Measurements from ENCODE around the gene PCDH17.

PCDH17 gene

DNA sequence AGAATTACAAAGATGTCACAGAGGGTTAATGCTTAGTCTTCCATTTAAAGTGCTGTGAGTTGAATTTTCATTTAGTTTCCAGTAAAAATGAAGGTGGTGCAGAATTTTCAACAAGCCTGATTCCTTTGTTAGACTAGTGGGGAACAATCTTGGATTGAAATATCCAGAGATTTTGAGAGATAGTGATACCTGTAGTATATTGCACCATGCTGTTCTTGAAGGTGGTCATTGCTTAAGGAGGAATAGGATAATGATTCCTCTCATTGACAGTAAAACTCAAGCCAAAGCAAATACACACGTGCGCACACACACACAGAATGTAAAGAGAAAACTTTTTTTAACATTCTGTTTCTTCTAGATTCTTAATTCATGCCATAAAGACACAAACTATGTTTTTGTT, 5.3 kb downstream of the PCDH17 start:
- no peak for DNase-seq (ENCODE audit: low read depth in 2 of 2)

GRCh38 chr13:57637515-57637914, 6.0 kb downstream of the PCDH17 start:
- no peak for DNase-seq (ENCODE audit: low read depth in 2 of 2)

DNA sequence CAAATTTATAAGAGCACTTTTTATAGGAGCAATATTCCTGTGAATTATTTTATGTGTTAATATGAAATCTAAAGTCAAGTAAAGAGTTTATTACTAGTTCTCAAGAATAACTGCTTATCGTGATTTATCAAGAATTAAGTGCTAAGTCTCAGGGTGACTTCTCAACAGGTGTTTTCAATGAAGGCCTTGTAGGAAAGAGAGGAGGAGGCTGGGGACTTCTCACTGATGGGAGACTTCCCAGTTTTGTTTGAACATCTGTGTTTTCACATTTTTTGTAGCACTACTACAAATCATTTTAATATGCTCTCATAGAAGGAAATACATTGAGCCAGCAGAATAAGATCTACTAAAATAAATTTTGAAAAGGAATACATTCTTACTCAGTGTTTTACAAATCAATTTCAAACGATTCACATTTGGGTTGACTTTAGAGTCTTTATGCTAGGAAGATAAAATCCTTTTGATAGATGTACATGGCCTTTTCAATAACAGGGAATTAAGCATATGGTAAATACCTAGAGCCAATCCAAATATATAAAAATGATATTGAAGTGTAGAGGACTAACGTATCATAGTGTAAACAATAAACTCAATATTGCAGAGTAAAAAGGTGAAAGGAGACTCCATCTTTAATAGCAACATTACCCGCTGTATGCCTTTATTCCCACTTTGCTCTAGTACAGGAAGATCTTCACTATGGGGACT, 6.8 kb downstream of the PCDH17 start:
- no peak for DNase-seq (ENCODE audit: low read depth in 2 of 2)

- no peak for DNase-seq (ENCODE audit: low read depth in 2 of 2)
Observed at GRCh38 chr13:57640607-57641006, 9.1 kb downstream of the PCDH17 start.

DNA sequence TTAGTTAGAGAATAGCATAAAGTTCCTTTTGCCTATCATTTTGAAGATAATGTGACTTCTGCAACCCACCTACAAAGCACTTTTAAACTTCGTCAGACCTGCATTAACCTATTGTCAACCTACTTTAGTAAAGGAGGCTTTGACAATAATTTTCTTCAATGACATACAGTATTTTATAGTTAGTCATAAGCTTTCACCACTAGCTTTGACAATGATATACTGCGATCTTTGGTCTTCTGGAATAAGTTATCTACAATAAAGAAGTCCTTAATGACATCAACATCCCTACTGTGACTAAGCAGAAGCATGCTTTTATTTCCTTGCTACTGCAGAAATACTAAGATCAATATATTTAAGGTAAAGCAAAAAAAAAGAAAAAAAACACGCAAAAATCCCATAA, 9.5 kb downstream of the PCDH17 start:
- no peak for DNase-seq (ENCODE audit: low read depth in 2 of 2)

- DNase-seq (ENCODE audit: low read depth in 2 of 2) = no peak
Observed at GRCh38 chr13:57644106-57644505, 12.6 kb downstream of the PCDH17 start.

DNA sequence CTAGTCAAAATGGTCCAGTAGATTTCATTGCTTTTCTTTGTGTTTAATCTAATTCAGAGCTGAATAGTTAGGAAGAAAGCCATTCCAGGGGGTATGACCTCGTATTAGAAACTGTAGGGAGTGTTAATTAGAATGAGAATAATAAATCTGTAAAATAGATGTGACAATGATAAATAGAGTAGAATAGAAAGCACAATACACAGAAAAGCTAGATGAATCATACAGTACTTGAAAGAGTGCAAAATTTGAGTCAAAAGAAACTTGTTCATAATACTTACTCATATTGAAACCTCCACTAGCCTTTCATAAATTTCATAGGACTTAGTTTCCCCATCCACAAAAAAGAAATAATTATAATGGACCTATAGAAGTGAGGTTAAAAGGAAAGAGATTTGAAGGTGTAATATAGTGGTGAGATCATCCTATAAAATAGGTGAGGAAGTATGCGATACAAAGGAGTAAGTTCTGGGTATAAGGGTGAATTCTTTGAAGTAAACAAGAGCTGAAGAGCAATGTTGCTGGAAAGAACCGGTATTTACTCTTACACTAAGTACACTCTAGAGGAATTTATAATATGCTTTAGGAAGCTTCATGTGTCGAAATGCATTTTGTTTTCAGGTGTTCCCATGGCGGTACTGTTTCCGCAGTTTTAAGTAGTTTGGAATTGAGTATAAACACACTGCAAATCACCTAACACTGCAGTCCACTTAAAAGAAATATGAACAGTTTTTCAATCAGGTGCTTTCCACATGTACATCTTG, 21.9 kb downstream of the PCDH17 start:
- no peak for DNase-seq (ENCODE audit: low read depth in 2 of 2)

DNA sequence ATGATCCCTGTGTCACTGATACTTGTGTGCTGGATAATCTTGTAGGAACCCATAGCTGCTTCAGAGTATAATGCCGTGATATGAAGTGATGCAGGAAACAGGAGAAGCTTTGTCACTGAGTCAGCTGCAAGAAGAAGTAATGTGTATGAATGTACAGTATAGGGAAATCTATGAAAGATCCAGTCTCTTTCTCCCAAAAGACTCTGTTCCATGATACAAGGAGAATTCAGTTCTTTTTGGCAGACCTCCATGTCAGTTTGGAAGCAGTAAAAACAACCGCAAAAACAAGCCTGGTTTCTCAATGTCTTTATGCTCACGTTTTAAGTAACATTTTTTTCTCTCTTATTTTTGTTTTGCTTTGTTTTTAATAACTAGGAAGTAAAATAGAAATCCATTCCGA, 33.9 kb downstream of the PCDH17 start:
- DNase-seq (ENCODE audit: low read depth in 2 of 2) = no peak

DNA sequence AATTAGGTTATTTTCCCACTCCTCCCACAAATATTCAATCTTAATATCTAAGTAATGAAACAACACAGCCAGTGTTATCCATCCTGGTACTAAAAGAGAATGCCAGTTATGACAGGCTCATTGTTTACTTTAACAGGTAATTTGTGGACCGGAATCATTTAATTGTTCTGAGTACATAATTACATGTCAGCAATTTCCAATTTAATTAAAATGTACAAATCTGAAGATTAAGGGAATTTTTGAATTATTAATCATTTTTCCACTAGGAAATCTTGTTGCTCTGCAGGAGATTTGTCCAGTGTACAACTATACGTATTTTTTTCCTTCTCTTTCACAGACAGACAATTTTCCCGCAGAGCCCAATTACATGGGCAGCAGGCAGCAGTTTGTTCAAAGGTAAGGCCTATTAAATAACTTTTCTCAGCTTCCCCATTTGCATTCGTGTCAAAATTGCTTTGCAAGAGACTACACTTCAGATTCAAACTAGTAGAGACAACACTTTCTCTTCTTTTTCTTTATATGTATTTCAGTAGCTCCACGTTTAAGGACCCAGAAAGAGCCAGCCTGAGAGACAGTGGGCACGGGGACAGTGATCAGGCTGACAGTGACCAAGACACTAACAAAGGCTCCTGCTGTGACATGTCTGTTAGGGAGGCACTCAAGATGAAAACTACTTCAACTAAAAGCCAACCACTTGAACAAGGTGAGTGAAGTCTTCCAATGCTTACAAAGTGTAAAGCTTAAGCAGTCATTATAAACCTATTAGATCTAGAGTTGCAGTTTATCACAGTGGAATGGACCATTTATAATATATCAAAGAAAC, 34.8 kb downstream of the PCDH17 start:
- DNase-seq (ENCODE audit: low read depth in 2 of 2) = no peak

GRCh38 chr13:57672168-57672567, 40.6 kb downstream of the PCDH17 start:
- DNase-seq (ENCODE audit: low read depth in 2 of 2) = no peak

- no peak for DNase-seq (ENCODE audit: low read depth in 2 of 2)
Observed at GRCh38 chr13:57673197-57673596, 41.7 kb downstream of the PCDH17 start.

GRCh38 chr13:57675526-57675925, 44.0 kb downstream of the PCDH17 start:
- DNase-seq (ENCODE audit: low read depth in 2 of 2) = no peak

- no peak for DNase-seq (ENCODE audit: low read depth in 2 of 2)
Observed at GRCh38 chr13:57680609-57681008, 49.1 kb downstream of the PCDH17 start.

- no peak for DNase-seq (ENCODE audit: low read depth in 2 of 2)
Observed at GRCh38 chr13:57682128-57682716, 50.7 kb downstream of the PCDH17 start.

GRCh38 chr13:57698851-57699250, 67.3 kb downstream of the PCDH17 start:
- DNase-seq (ENCODE audit: low read depth in 2 of 2) = no peak

GRCh38 chr13:57704031-57704430, 72.5 kb downstream of the PCDH17 start:
- no peak for DNase-seq (ENCODE audit: low read depth in 2 of 2)

DNA sequence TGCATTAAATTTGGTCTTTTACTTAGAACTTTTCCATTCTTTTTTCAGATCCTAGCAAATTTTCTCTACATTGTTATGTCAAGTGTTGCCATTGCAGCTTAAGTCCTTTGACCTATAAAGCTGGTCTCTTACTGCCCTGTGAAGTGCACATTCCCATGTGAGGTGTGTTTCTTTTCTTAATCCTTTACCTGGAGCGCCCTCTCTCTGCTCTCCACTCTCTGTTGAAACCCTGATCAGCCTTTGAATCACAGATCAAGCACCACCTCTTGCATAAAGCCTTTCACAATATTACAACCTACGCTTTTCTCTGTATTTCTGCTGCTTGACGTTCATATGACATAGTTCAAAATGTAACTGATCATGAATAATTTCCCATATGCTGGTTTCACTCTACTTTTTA, 84.8 kb downstream of the PCDH17 start:
- no peak for DNase-seq (ENCODE audit: low read depth in 2 of 2)

GRCh38 chr13:57724486-57725272, 93.1 kb downstream of the PCDH17 start:
- DNase-seq (ENCODE audit: low read depth in 2 of 2) = no peak

DNA sequence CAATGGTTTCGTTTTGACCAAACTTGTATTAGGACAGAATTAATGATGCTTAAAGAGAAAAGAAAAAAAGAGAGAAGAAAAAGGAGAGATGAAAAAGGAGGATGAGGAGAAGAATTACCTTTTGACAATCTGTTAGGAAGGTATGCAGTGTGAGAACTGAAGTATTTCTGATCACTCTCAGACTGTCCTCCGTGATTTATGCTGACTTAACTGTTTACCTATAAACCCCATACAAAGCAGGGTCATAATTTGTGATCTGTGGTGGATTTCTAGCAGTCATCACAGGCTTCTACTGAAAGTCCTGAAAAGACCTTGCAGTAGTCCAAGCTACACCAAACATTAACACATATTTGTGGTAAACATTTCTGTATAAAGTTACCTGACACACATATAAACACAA, 93.9 kb downstream of the PCDH17 start:
- DNase-seq (ENCODE audit: low read depth in 2 of 2) = no peak

DNA sequence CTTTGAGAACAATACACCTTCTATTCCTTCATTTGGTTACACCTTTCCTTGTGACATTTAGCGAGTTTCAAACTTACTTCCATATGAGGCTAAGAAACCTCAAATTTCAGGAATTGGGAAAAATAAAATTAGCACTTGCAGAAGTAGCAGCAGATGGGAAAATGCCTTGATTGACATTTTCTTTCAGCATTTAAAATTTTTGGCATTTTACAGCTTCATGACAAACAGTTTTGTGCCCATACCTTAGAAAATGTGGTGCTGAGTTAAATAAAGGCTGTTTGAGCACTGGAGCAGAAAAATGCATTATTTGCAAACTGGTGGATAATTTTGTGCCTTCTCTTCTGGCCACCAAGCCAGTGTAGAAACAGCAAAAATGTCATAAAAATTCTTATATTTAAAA, 95.4 kb downstream of the PCDH17 start:
- no peak for DNase-seq (ENCODE audit: low read depth in 2 of 2)

DNA sequence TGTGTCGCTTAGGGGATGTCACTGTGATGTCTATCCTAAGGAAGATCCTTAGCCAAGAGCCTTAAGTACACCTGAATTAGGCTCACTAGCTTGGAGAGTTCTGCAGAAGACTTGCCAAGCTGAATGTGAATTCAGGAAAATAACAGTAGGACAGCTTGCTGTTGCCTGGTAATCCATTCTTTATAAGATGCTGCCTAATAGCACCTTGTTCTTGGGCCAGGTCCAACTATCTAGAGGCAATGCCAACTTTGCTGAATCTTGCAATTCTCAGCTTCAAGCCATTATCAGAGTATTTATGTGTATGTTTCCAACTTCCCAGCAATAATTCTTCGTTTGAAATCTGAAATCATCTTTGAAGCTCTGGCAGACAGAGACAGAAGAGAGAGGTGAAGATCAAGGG, 102.8 kb downstream of the PCDH17 start:
- DNase-seq (ENCODE audit: low read depth in 2 of 2) = no peak
